Measurements from ENCODE around the gene ST6GAL1. TPM values are rescaled to one million over a fixed set of nuclear protein-coding genes. Genes with fewer than 3 reads are reported as not detected.

The ST6GAL1 gene
- total RNA-seq, 1 donor from 2014 or later: 84.3 TPM

DNA sequence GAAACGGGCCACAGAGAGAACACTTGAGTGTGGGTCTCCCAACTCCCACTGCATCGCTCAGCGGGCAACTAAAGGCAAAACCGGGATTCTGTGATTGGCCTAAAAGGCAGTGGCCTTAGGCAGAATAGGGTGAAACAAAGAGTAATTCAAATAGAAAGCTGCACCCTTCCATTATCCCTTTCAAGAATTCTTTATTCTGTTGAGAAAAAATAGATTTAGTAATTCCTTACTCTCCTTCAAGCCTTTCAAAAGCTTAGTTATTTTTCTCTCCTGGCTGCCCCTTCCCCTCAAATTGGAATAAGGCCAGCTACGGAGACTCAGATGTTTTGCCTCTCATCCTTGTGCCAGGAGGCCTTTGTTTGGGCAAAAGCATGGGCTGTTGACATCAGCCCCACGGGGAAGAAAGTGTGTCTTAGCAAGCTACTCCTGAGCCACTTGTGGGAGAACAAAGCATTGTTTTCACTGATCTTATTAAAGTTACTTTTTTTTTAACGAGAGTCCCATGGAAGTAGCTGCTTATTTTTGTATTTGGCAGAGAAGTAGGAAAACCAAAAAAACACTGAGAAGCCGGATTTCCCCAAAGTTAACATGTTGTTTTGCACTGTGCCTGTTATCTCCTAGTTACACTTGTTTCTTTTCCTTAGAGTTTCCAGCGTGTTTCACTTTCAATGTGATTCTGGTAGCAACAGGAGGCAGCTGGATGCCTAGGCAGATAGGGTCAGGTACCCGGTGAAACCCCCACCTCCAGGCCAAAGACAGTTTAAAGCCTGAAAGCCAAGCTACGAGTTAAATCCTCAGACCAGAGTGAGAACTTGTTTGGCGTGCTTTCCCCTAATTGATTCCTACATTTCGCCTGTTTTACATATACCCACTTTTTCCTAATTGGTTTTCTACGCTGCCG, 2.2 kb downstream of the ST6GAL1 start:
- no peaks in the 10 kb centered on the region for H3K36me3 ChIP-seq
- H3K4me3 ChIP-seq: peak overlapping the region; percentile 92
- TF ChIP-seq, protein P1, sequence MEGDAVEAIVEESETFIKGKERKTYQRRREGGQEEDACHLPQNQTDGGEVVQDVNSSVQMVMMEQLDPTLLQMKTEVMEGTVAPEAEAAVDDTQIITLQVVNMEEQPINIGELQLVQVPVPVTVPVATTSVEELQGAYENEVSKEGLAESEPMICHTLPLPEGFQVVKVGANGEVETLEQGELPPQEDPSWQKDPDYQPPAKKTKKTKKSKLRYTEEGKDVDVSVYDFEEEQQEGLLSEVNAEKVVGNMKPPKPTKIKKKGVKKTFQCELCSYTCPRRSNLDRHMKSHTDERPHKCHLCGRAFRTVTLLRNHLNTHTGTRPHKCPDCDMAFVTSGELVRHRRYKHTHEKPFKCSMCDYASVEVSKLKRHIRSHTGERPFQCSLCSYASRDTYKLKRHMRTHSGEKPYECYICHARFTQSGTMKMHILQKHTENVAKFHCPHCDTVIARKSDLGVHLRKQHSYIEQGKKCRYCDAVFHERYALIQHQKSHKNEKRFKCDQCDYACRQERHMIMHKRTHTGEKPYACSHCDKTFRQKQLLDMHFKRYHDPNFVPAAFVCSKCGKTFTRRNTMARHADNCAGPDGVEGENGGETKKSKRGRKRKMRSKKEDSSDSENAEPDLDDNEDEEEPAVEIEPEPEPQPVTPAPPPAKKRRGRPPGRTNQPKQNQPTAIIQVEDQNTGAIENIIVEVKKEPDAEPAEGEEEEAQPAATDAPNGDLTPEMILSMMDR (IDR thresholded peaks at IDR 0.05; ENCODE audit: borderline replicate concordance): no peak
- DNase-seq: no peak
- no peaks in the 10 kb centered on the region for H3K27me3 ChIP-seq (ENCODE audit: low read depth)
- peak overlapping the region; percentile 98 for H3K27ac ChIP-seq (replicated peaks)
- H3K9me3 ChIP-seq (replicated peaks): no peaks in the 10 kb centered on the region
- intact Hi-C loops (cut with micrococcal nuclease): loop anchor here (5.0 kb wide), 1 partner anchor 45 kb away; no protein-coding TSS in a partner anchor
- H3K4me1 ChIP-seq: peaks cover 75% of the 10 kb centered on the region

DNA sequence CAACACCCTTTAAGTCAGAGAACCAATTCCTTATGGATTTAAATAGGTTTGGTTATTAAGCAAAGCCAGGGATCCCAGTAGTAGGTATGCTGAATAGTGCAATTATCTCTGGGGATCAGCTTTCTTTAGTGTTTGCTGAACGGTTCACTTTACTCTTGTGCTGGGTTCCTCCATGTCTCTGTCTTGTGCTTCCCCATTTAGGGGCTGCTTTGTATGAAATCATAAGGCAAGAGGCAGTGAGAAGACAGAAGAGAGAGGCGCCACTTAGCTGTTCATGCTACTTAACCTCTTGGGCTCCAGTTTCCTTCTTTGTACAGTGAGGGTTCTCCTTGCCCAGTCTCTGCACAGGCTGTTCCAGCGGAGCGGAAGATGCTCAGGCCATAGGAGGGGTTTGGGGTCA, 3.5 kb downstream of the ST6GAL1 start:
- Histone ChIP-seq H3K9me3 (replicated peaks) (no peaks in the 10 kb centered on the region), H3K27me3 (ENCODE audit: low read depth) (no peaks in the 10 kb centered on the region), H3K36me3 (no peaks in the 10 kb centered on the region), H3K4me1 (peaks cover 83% of the 10 kb centered on the region), H3K27ac (replicated peaks) (peak overlapping the region; percentile 98), H3K4me3 (peak overlapping the region; percentile 92)
- TF ChIP-seq, protein P1 (IDR thresholded peaks at IDR 0.05; ENCODE audit: borderline replicate concordance): no peak
- no peak for DNase-seq
- intact Hi-C loops (cut with micrococcal nuclease): loop anchor here (5.0 kb wide), 1 partner anchor 43 kb away; no protein-coding TSS in a partner anchor

DNA sequence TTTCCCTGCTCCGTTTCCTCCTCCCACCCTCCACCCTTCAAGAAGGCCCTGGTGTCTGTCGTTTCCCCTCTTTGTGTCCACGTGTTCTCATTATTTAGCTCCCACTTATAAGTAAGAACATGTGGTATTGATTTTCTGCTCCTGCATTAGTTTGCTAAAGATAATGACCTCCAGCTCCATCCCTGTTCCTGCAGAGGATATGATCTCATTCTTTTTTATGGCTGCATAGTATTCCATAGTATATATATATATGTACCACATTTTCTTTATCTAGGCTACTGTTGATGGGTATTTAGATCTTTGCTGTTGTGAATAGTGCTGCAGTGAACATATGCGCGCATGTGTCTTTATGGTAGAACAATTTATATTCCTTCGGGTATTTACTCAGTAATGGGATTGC, 4.8 kb downstream of the ST6GAL1 start:
- no peak for DNase-seq
- intact Hi-C loops (cut with micrococcal nuclease): no loop called here
- H3K27ac ChIP-seq (replicated peaks): peak overlapping the region; percentile 98
- no peak overlapping the region for H3K4me3 ChIP-seq
- no peaks in the 10 kb centered on the region for H3K9me3 ChIP-seq (replicated peaks)
- peaks cover 83% of the 10 kb centered on the region for H3K4me1 ChIP-seq
- no peaks in the 10 kb centered on the region for H3K27me3 ChIP-seq (ENCODE audit: low read depth)
- H3K36me3 ChIP-seq: no peaks in the 10 kb centered on the region
- TF ChIP-seq, protein P1 (IDR thresholded peaks at IDR 0.05; ENCODE audit: borderline replicate concordance): no peak

DNA sequence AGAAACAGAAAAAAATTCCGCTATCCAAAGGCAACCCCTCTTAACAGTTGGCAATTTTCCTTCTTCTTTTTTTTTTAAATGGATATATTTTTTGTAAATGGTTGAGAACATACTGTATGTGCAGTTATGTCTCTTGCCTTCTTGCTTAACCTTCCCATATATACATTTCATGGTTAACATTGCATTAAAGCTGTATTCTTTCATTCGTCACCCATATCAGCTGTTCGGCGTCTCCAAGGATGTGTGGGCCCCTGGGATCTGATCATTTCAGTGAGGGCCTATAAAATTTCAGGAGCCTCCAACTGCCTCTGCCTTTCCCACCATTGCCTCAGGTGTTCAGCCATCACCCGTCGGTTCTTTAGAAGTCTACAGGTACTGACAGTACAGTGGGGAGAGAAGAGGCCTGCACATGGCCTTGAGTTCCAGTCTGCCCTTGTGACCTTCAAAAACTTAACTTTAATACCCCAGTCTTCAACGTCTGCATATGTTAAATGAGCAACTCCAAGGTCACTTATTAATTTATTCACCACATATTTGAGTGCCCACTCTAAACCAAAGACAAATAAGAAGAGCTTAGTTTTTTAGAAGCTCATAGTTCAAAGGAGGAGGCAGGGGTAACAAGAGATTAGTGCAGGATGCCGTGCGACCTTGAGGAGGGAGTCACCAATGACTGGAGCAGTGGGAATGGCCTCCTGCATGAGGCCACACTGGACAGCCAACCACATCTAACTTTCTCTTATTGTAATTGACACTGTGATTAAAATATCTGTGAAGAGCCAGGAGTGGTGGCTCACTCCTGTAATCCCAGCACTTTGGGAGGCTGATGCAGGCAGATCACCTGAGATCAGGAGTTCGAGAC, 6.9 kb downstream of the ST6GAL1 start:
- Histone ChIP-seq H3K4me1 (peaks cover 85% of the 10 kb centered on the region), H3K27ac (replicated peaks) (peak overlapping the region; percentile 98)
- intact Hi-C loops (cut with micrococcal nuclease): no loop called here

DNA sequence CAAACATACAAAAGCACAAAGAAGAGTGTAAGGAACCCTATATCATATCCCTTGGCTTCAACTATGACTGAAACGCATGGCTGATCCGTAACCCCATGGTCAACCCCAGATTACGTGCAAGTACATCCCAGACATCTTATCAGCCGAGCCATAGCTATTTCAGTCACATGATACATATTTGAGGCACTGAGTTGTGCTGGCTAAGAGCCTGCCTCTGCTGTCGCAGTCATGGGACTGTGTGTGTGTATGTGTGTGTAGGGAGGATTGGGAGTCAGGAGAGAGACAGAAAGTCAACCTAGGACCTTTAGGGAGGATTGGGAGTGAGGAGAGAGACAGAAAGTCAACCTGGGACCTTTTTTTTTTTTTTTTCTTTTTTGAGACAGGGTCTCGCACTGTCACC, 8.4 kb downstream of the ST6GAL1 start:
- DNase-seq: peak; percentile 51
- peak overlapping the region; percentile 98 for H3K27ac ChIP-seq (replicated peaks)
- H3K4me1 ChIP-seq: peaks cover 83% of the 10 kb centered on the region

More for the DNA sequence above, 6.9 kb downstream of the ST6GAL1 start:
- Histone ChIP-seq H3K4me3 (no peak overlapping the region), H3K27me3 (ENCODE audit: low read depth) (no peaks in the 10 kb centered on the region), H3K36me3 (no peaks in the 10 kb centered on the region), H3K9me3 (replicated peaks) (no peaks in the 10 kb centered on the region)
- TF ChIP-seq, protein P1 (IDR thresholded peaks at IDR 0.05; ENCODE audit: borderline replicate concordance): no peak
- DNase-seq: no peak

More for the DNA sequence above, 8.4 kb downstream of the ST6GAL1 start:
- Histone ChIP-seq H3K9me3 (replicated peaks) (no peaks in the 10 kb centered on the region), H3K27me3 (ENCODE audit: low read depth) (no peaks in the 10 kb centered on the region), H3K4me3 (no peak overlapping the region), H3K36me3 (peaks cover 5% of the 10 kb centered on the region)
- TF ChIP-seq, protein P1 (IDR thresholded peaks at IDR 0.05; ENCODE audit: borderline replicate concordance): no peak
- intact Hi-C loops (cut with micrococcal nuclease): no loop called here
